Colonic mucosa (tissue), 4 donors: ENCODE data around the gene SETD3. TPM values are rescaled to one million over a fixed set of nuclear protein-coding genes. Genes with fewer than 3 reads are reported as not detected.

Experiments
- DNase-seq: peaks from one replicate; pipeline ENCODE4 v3.0.0-alpha.2; 2020
- H3K27ac ChIP-seq: fragments of 200-600 bp; one replicate; pipeline ENCODE4 v1.8.0; 2021
- H3K27me3 ChIP-seq: fragments of 200-600 bp; one replicate; pipeline ENCODE4 v1.8.0; 2021
- H3K36me3 ChIP-seq: fragments of 200-600 bp; one replicate; pipeline ENCODE4 v1.8.0; 2021
- H3K4me1 ChIP-seq: fragments of 200-600 bp; one replicate; pipeline ENCODE4 v1.8.0; 2021; ENCODE audit warnings: mild to moderate bottlenecking
- H3K4me3 ChIP-seq: fragments of 200-600 bp; one replicate; pipeline ENCODE4 v1.8.0; 2021
- H3K9ac ChIP-seq, 2 donors: one replicate each; pipeline ENCODE4 v1.7.0; 2013; ENCODE audit warnings: control low read depth in 2 of 2, low read depth in 2 of 2, low read length in 2 of 2
- H3K9me3 ChIP-seq: fragments of 200-600 bp; one replicate; pipeline ENCODE4 v1.8.0; 2021
- intact Hi-C: fragments of 100-400 bp; cut with DNase I; formaldehyde crosslinking; loops from one replicate; pipeline ENCODE4 v1.14.1; 2022
- total RNA-seq, 2 donors: library from RNA; stranded (reverse); fragmentation: NEBNext Ultra II Directional in 1 of 2; extraction: Animal tissue kit (Norgen Biotek cat#: 25700) in 1 of 2; gene quantifications; one replicate each; pipeline ENCODE4 v1.2.1, GENCODE V29; 2021
- TF ChIP-seq, protein P1 (sequence below): fragments of 200-600 bp; IDR thresholded peaks from one replicate; pipeline ENCODE4 v1.8.0; 2022; ENCODE audit warnings: antibody characterized with exemption, mild to moderate bottlenecking
- donor health status: healthy.
- donor health status: DM: no; HTN: no; CAD: no.
- donor health status: DM: no; HTN: no; CAD: no.

Gene SETD3
- total RNA-seq, 2 donors from 2014 or later: 60.0 to 69.4 TPM

GRCh38 chr14:99383472-99384449 lies 96.9 kb downstream of the SETD3 start:
- no peaks in the 10 kb centered on the region for H3K27me3 ChIP-seq
- TF ChIP-seq, protein P1, sequence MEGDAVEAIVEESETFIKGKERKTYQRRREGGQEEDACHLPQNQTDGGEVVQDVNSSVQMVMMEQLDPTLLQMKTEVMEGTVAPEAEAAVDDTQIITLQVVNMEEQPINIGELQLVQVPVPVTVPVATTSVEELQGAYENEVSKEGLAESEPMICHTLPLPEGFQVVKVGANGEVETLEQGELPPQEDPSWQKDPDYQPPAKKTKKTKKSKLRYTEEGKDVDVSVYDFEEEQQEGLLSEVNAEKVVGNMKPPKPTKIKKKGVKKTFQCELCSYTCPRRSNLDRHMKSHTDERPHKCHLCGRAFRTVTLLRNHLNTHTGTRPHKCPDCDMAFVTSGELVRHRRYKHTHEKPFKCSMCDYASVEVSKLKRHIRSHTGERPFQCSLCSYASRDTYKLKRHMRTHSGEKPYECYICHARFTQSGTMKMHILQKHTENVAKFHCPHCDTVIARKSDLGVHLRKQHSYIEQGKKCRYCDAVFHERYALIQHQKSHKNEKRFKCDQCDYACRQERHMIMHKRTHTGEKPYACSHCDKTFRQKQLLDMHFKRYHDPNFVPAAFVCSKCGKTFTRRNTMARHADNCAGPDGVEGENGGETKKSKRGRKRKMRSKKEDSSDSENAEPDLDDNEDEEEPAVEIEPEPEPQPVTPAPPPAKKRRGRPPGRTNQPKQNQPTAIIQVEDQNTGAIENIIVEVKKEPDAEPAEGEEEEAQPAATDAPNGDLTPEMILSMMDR: no peak
- intact Hi-C loops: no loop called here

DNA sequence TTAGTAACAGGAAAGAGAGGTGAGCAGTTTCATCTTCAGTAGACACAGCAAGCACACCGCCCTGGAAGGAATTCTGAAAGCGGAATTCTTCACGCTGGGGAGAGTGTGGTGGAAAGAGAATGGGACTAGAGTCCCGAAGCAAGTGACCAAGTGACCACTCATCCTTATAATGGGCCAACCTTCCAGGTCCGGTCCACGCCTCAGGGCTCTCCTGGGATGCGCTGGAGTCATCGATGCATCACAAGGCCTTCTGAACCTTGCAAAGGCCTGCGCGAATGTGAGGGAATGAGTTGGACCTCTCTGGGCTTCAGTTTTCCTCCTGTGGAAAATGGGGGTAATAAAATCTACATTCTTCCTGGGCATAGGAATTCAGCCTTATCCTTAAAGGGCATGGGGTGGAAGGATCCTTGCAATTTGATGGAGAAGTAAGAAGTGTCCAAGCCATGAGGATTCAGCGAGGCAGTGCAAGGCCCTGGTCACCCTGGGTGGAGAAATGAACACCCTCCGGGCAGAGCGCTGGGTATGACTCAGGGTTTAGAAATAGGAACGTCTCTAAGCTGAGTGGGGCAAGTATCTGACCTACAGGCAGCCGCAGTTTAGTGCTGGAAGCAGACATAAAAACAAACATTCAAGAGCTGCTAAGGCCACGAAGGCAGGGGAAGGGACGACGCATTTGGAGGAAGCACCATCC lies 97.7 kb downstream of the SETD3 start:
- H3K4me1 ChIP-seq: no peaks in the 10 kb centered on the region
- H3K9me3 ChIP-seq: no peaks in the 10 kb centered on the region
- intact Hi-C loops: no loop called here
- H3K27me3 ChIP-seq: no peaks in the 10 kb centered on the region
- no peak overlapping the region for H3K27ac ChIP-seq
- H3K4me3 ChIP-seq: no peak overlapping the region
- no peak overlapping the region for H3K9ac ChIP-seq
- no peaks in the 10 kb centered on the region for H3K36me3 ChIP-seq
- DNase-seq: no peak
- TF ChIP-seq, protein P1: no peak

More at GRCh38 chr14:99383472-99384449, 96.9 kb downstream of the SETD3 start:
- H3K9ac ChIP-seq: no peak overlapping the region
- H3K4me3 ChIP-seq: no peak overlapping the region
- H3K27ac ChIP-seq: no peak overlapping the region
- no peaks in the 10 kb centered on the region for H3K9me3 ChIP-seq
- H3K4me1 ChIP-seq: no peaks in the 10 kb centered on the region
- no peaks in the 10 kb centered on the region for H3K36me3 ChIP-seq
- DNase-seq: no peak

DNA sequence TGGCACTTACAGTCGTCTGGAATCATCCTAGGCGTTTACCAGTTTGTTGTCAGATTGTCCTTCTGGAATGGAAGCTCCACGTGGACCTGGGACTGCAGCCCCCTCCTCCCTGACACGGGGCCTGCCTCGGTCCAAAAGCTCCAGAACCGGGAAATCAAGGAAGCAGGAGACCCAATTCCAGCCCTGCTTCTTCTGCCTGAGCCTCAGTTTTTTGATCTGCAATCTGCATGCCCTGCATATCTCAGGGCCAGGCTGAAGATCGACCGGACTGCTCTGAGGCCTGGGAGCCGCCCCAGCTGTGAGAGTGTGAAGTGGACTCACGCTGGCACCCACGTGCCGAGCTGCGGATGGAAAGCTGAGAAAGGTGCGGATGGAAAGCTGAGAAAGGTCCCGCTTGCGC lies 98.6 kb downstream of the SETD3 start:
- H3K4me1 ChIP-seq: no peaks in the 10 kb centered on the region
- H3K9ac ChIP-seq: no peak overlapping the region
- no peaks in the 10 kb centered on the region for H3K36me3 ChIP-seq
- no peak for DNase-seq
- H3K9me3 ChIP-seq: no peaks in the 10 kb centered on the region
- H3K27me3 ChIP-seq: no peaks in the 10 kb centered on the region
- H3K27ac ChIP-seq: no peak overlapping the region
- H3K4me3 ChIP-seq: no peak overlapping the region
- TF ChIP-seq, protein P1: no peak
- intact Hi-C loops: no loop called here

DNA sequence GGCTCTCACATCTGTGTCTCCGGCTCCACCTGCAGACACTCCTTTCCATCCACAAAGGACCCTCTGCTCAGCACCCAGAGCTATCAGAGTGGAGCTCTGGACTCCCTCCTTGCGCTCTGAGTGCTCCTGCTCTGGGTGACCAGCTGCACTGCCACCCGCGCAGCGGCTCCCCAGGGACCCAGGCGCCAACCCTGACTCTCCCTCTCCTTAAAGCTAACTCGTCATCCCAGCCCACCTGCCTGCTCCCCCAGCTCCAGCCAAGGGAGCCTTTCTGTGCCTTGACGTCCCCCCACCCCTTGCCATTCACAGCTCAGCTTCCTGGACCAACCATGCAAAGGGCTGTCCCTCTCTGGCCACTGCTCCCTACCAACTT lies 99.0 kb downstream of the SETD3 start:
- Histone ChIP-seq H3K36me3 (no peaks in the 10 kb centered on the region), H3K27ac (no peak overlapping the region), H3K4me3 (no peak overlapping the region), H3K9me3 (no peaks in the 10 kb centered on the region), H3K27me3 (no peaks in the 10 kb centered on the region), H3K9ac (no peak overlapping the region), H3K4me1 (no peaks in the 10 kb centered on the region)
- intact Hi-C loops: no loop called here
- DNase-seq: no peak
- TF ChIP-seq, protein P1: no peak

DNA sequence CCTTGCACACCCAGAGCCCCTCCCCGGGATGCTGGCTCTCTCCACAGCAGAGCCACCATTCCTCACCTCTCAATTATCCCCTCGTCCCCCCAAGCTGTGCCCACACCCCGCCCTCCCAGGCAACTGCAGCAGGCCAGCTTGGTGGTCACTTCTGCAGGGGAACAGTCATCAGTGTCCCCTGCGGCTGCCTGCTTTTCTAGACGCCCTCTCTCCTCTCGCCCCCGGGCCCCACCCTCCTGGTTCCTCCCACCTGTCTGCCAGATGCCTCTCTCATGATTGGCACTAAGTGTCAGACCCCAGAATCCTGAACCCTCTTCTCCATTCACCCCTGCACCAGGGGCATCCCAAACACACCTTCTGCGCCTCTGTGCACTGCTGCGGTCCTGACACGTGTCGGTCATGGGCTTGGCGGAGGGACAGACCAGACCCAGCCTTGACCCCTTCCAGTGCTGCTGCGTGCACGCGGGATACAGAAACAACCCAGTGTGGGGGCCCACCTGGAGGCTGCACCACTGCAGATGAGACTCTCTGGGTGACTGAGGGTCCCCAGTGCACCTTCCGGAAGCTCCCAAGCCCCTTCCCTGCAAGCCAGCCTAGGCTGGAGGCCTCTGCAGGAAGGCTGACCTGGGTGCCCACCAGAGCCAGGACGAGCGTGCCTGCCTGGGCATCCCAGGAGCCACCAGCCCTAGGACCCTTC lies 99.5 kb downstream of the SETD3 start:
- no peak for DNase-seq
- Histone ChIP-seq H3K36me3 (no peaks in the 10 kb centered on the region), H3K9ac (no peak overlapping the region), H3K4me3 (no peak overlapping the region), H3K27ac (no peak overlapping the region), H3K9me3 (no peaks in the 10 kb centered on the region), H3K27me3 (no peaks in the 10 kb centered on the region), H3K4me1 (no peaks in the 10 kb centered on the region)
- TF ChIP-seq, protein P1: no peak
- intact Hi-C loops: no loop called here
